GM12878 (cell line): ENCODE measurements around the gene ARL11.

Experiments used
- FOXM1 ChIP-seq: IDR thresholded peaks from 2 replicates; pipeline ENCODE4 v1.6.1; 2012; ENCODE audit warnings: low read depth, mild to moderate bottlenecking, inconsistent platforms, low read length, moderate library complexity
- GABPA ChIP-seq: IDR thresholded peaks from 2 replicates; pipeline ENCODE4 v1.6.1; 2014; ENCODE audit warnings: antibody characterized with exemption, low read depth, mild to moderate bottlenecking, inconsistent platforms
- SP1 ChIP-seq: IDR thresholded peaks from one replicate; pipeline ENCODE4 v1.6.1; 2011; ENCODE audit warnings: low read depth, low read length
- ZNF384 ChIP-seq: IDR thresholded peaks from 2 replicates; pipeline ENCODE4 v1.6.1; 2012; ENCODE audit warnings: low read depth, mild to moderate bottlenecking, low read length, improper control_type of control experiment, borderline replicate concordance

DNA sequence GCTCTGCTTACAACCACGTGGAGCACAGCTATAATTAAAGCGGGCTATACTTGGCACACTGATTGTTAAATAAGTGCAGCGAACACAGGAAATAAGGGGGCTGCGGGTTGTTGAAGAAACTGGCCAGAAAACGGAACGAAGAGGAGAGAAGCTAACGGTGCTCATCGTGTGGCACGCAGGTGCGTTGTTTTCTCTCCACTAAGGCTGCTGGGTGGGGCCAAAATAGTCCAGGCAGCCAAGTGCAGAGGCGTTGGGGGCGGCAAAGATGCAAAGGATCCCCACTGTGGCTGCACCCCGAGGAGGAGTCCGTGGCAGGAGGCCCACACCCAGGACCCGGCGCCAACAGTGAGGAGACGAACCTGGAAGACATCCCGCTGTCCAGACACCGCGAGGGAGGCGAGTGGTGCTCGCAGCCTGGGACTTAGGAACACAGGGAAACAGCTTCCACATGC lies 8.1 kb upstream of the ARL11 start:
- TF ChIP-seq FOXM1 = 0 out of 2 replicates have a peak, but pooled peaks have one; percentile 34
- TF ChIP-seq ZNF384 = no peak
- peak; percentile 33 for TF ChIP-seq SP1
- no peak for TF ChIP-seq GABPA
